ENCODE measurements around the gene RNU5B-1. TPM values are rescaled to one million over a fixed set of nuclear protein-coding genes. Genes with fewer than 3 reads are reported as not detected.

Gene RNU5B-1
- total and polyA plus RNA-seq, 2 experiments from 2014 or later, result not detected

- Histone ChIP-seq H2AFZ (no peak overlapping the region), H3K27me3 (no peaks in the 10 kb centered on the region), H3K4me3 (no peak overlapping the region), H3K9me2 (replicated peaks; ENCODE audit: insufficient read depth) (no peaks in the 10 kb centered on the region), H3K4me2 (no peak overlapping the region), H3K9me3 (ENCODE audit: low read depth) (no peaks in the 10 kb centered on the region), H3K79me2 (no peaks in the 10 kb centered on the region), H3K27ac (no peak overlapping the region), H3K36me3 (replicated peaks; ENCODE audit: insufficient read depth, low read depth) (no peaks in the 10 kb centered on the region), H3K4me1 (ENCODE audit: insufficient read depth) (no peaks in the 10 kb centered on the region), H4K20me1 (ENCODE audit: insufficient read depth, poor library complexity, severe bottlenecking) (no peaks in the 10 kb centered on the region)
- no peak for DNase-seq (ENCODE audit: low spot score)
- no peak for TF ChIP-seq CTCF (IDR thresholded peaks at IDR 0.05; ENCODE audit: poor library complexity)
- WGBS (ENCODE audit: low lambda C conversion rate, missing lambda C conversion rate), result 74% methylated on average over 4 of the region's 5 CpGs
Measured at GRCh38 chr15:65333856-65334255, 29.4 kb downstream of the RNU5B-1 start.

- H2AFZ ChIP-seq, result no peak overlapping the region
- H3K9me2 ChIP-seq (replicated peaks; ENCODE audit: insufficient read depth), result no peaks in the 10 kb centered on the region
- H3K27me3 ChIP-seq, result no peaks in the 10 kb centered on the region
- H3K4me3 ChIP-seq, result no peak overlapping the region
- H3K9me3 ChIP-seq (ENCODE audit: low read depth), result no peaks in the 10 kb centered on the region
- H3K4me2 ChIP-seq, result no peak overlapping the region
- peaks cover 2% of the 10 kb centered on the region for H3K4me1 ChIP-seq (ENCODE audit: insufficient read depth)
- no peak for TF ChIP-seq EZH2 (IDR thresholded peaks at IDR 0.05; ENCODE audit: borderline replicate concordance)
- H3K27ac ChIP-seq, result no peak overlapping the region
- no peaks in the 10 kb centered on the region for H4K20me1 ChIP-seq (ENCODE audit: insufficient read depth, poor library complexity, severe bottlenecking)
- no peak for DNase-seq (ENCODE audit: low spot score)
- 62% methylated on average over 15 of the region's 20 CpGs for WGBS (ENCODE audit: low lambda C conversion rate, missing lambda C conversion rate)
- H3K79me2 ChIP-seq, result no peaks in the 10 kb centered on the region
- H3K36me3 ChIP-seq (replicated peaks; ENCODE audit: insufficient read depth, low read depth), result no peaks in the 10 kb centered on the region
Measured at GRCh38 chr15:65334586-65335231, 30.2 kb downstream of the RNU5B-1 start.

- Histone ChIP-seq H3K4me1 (ENCODE audit: insufficient read depth) (peaks cover 10% of the 10 kb centered on the region), H3K9me3 (ENCODE audit: low read depth) (no peaks in the 10 kb centered on the region), H3K9me2 (replicated peaks; ENCODE audit: insufficient read depth) (no peaks in the 10 kb centered on the region), H2AFZ (no peak overlapping the region), H3K79me2 (no peaks in the 10 kb centered on the region), H3K27ac (no peak overlapping the region), H3K27me3 (no peaks in the 10 kb centered on the region), H3K4me3 (no peak overlapping the region), H3K36me3 (replicated peaks; ENCODE audit: insufficient read depth, low read depth) (no peaks in the 10 kb centered on the region), H3K4me2 (no peak overlapping the region), H4K20me1 (ENCODE audit: insufficient read depth, poor library complexity, severe bottlenecking) (no peaks in the 10 kb centered on the region)
- TF ChIP-seq EZH2 (IDR thresholded peaks at IDR 0.05; ENCODE audit: borderline replicate concordance), result no peak
- no peak for DNase-seq (ENCODE audit: low spot score)
- 93% methylated on average over 16 of the region's 19 CpGs for WGBS (ENCODE audit: low lambda C conversion rate, missing lambda C conversion rate)
Measured at GRCh38 chr15:65335278-65336055, 31.0 kb downstream of the RNU5B-1 start.

GRCh38 chr15:65336493-65337435 lies 32.3 kb downstream of the RNU5B-1 start:
- 57% methylated on average over 19 of the region's 21 CpGs for WGBS (ENCODE audit: low lambda C conversion rate, missing lambda C conversion rate)
- no peaks in the 10 kb centered on the region for H3K27me3 ChIP-seq
- H3K9me3 ChIP-seq (ENCODE audit: low read depth), result no peaks in the 10 kb centered on the region
- no peaks in the 10 kb centered on the region for H3K9me2 ChIP-seq (replicated peaks; ENCODE audit: insufficient read depth)
- H3K4me2 ChIP-seq, result no peak overlapping the region
- no peak overlapping the region for H3K4me3 ChIP-seq
- DNase-seq (ENCODE audit: low spot score), result no peak
- no peaks in the 10 kb centered on the region for H3K36me3 ChIP-seq (replicated peaks; ENCODE audit: insufficient read depth, low read depth)
- H2AFZ ChIP-seq, result no peak overlapping the region
- no peaks in the 10 kb centered on the region for H4K20me1 ChIP-seq (ENCODE audit: insufficient read depth, poor library complexity, severe bottlenecking)
- TF ChIP-seq CTCF (IDR thresholded peaks at IDR 0.05; ENCODE audit: poor library complexity), result no peak
- no peak for TF ChIP-seq EZH2phosphoT487 (IDR thresholded peaks at IDR 0.05; ENCODE audit: low read depth, severe bottlenecking, unreplicated experiment)
- no peak for TF ChIP-seq EZH2 (IDR thresholded peaks at IDR 0.05; ENCODE audit: borderline replicate concordance)
- H3K79me2 ChIP-seq, result no peaks in the 10 kb centered on the region
- H3K27ac ChIP-seq, result no peak overlapping the region
- H3K4me1 ChIP-seq (ENCODE audit: insufficient read depth), result peaks cover 12% of the 10 kb centered on the region
